ENCODE measurements around the gene SHC1.

Gene SHC1

DNA sequence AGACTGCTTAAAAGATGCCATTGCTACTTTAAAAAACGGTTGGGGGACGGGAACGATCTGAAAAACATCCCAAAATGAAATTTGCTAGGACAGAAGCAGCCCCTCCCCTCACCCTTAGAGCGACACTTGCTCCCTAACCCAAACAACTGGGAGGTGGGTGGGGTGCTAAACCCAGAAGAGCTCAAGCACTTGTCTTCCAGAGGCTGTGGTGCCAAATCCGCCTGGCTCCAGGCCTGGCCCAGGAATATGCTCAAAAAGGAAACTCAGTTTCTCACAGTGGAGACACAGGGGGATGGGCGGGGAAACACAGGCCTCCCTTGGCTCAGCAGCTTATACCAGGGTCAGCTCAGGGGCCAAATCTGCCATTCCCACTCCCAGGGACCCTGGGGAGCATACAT, 14.0 kb downstream of the SHC1 start:
- Histone ChIP-seq H4K5ac (ENCODE audit: low read length) (no peak overlapping the region), H4K8ac (ENCODE audit: low read depth, low read length) (peak overlapping the region; percentile 31), H3K4me3 (ENCODE audit: low read length) (peak overlapping the region; percentile 56), H2AK5ac (ENCODE audit: low read length) (no peak overlapping the region), H3K18ac (ENCODE audit: low read length) (no peak overlapping the region), H3K4ac (ENCODE audit: low read depth, low read length) (no peak overlapping the region), H3K27ac (ENCODE audit: low read depth, low read length) (peak overlapping the region; percentile 62), H3K79me2 (ENCODE audit: control insufficient read depth, insufficient read depth, low read length) (peaks cover 6% of the 10 kb centered on the region), H2BK5ac (ENCODE audit: low read length) (peak overlapping the region; percentile 63), H3K4me2 (ENCODE audit: low read length) (peak overlapping the region; percentile 93), H3K9ac (ENCODE audit: low read length) (peak overlapping the region; percentile 85), H3K4me1 (ENCODE audit: control insufficient read depth, low read depth, low read length) (peaks cover 11% of the 10 kb centered on the region), H2BK15ac (replicated peaks; ENCODE audit: low read depth) (no peak overlapping the region), H3K23ac (ENCODE audit: low read length) (peak overlapping the region; percentile 33), H3K27me3 (ENCODE audit: insufficient read depth, low read length, poor library complexity) (no peaks in the 10 kb centered on the region), H3K79me1 (ENCODE audit: low read length) (peaks cover 7% of the 10 kb centered on the region), H3K56ac (ENCODE audit: low read length) (peak overlapping the region; percentile 84), H3K36me3 (ENCODE audit: control insufficient read depth, insufficient read depth, low read length) (no peaks in the 10 kb centered on the region), H2BK120ac (ENCODE audit: low read depth, low read length) (no peak overlapping the region)
- peak; percentile 40 for DNase-seq
- no CpG with 5 or more reads among the region's 6 CpGs for WGBS (ENCODE audit: extremely low coverage, insufficient coverage, low lambda C conversion rate)

DNA sequence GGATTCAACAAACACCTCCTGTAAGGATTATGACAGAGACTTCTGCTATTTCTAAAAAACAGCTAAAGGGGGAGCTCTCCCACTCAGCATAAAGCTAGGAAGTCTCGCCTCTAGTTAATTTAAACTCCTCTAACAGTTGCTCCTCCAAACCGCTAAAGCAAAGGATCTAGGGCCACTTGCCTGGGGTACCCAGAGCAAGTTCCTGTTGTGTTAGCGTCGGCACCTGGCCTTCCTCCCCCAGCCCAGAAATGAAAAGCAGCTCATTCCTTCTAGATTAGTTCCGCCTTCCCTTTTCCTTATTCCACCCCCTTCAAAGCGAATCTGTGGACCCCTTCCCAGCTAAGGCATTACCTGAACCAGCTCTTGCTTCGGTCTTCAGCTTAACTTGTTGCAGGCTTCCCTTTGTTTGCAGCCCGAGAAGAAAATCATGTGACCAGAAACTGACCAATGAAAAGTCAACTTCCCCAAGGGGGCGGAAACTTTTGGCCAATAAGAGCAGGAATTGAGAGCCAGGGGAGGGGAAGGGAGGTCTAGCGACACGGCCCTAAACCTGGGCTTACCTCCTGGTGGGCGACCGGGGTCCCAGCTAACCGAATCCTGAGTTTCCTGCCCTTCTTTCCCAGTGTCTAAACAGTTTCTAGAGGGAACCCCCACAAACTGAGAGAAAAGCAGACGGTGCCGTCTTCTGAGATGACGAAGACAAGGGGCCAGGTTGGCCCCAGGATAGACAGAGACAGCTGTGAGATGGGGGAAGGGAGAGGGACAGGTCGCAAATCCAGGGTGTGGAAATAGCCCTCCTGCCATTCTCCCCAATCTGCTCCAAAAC, 14.6 kb downstream of the SHC1 start, which contains the start of gene PBXIP1:
PBXIP1 (minus strand) TSS at position 382 of the 826 bp plus-strand sequence. CDS start 2,378 bp downstream, outside the sequence.
- Histone ChIP-seq H3K27me3 (ENCODE audit: insufficient read depth, low read length, poor library complexity) (no peaks in the 10 kb centered on the region), H3K18ac (ENCODE audit: low read length) (peak within 1 kb of the TSS; percentile 21), H3K36me3 (ENCODE audit: control insufficient read depth, insufficient read depth, low read length) (no peaks in the 10 kb centered on the region), H3K4me2 (ENCODE audit: low read length) (peak within 1 kb of the TSS; percentile 93), H3K79me1 (ENCODE audit: low read length) (peaks cover 7% of the 10 kb centered on the region), H3K27ac (ENCODE audit: low read depth, low read length) (peak within 1 kb of the TSS; percentile 86), H3K4me1 (ENCODE audit: control insufficient read depth, low read depth, low read length) (peaks cover 11% of the 10 kb centered on the region), H2BK120ac (ENCODE audit: low read depth, low read length) (no peak within 1 kb of the TSS), H3K23ac (ENCODE audit: low read length) (peak within 1 kb of the TSS; percentile 33), H2AK5ac (ENCODE audit: low read length) (no peak within 1 kb of the TSS), H4K5ac (ENCODE audit: low read length) (no peak within 1 kb of the TSS), H2BK5ac (ENCODE audit: low read length) (peak within 1 kb of the TSS; percentile 63), H3K9ac (ENCODE audit: low read length) (peak within 1 kb of the TSS; percentile 85), H4K8ac (ENCODE audit: low read depth, low read length) (peak within 1 kb of the TSS; percentile 31), H3K4ac (ENCODE audit: low read depth, low read length) (no peak within 1 kb of the TSS), H3K79me2 (ENCODE audit: control insufficient read depth, insufficient read depth, low read length) (peaks cover 6% of the 10 kb centered on the region), H2BK15ac (replicated peaks; ENCODE audit: low read depth) (no peak within 1 kb of the TSS), H3K4me3 (ENCODE audit: low read length) (peak within 1 kb of the TSS; percentile 67), H3K56ac (ENCODE audit: low read length) (peak within 1 kb of the TSS; percentile 89)
- no CpG with 5 or more reads among the region's 18 CpGs for WGBS (ENCODE audit: extremely low coverage, insufficient coverage, low lambda C conversion rate)
- peak; percentile 99 for DNase-seq

DNA sequence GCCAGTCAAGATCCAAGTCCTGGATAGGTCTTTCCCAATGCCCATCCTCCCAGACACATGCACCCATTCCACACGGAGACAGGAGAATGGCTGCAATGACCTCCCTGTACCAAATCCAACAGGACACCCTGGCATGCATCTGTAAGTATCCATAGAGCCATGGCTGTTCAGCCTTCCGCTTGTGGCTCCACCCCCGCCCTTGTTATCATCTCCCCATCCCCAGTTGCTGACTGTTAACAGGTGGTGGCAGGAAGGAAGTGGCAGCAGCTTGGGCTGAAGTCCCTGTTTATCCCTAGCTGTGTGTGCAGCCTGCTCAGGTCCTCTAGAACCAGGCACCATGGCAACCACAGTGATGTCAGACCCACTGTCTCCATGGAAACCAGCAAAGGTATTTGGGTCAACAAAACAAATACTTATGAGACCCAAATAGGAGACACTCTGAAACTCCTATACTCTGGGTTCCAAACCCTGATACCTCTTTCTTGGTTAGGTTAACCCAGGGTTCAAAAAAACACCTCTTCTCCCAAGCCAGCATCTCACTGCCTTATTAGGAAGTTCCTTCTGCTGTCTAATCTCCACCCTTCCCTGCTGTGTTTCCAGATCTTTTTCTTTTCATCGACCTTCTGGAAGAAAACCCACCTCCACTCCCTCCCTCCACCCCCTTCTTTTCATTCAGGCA, 15.4 kb downstream of the SHC1 start:
- Histone ChIP-seq H2AK5ac (ENCODE audit: low read length) (no peak overlapping the region), H4K5ac (ENCODE audit: low read length) (no peak overlapping the region), H2BK15ac (replicated peaks; ENCODE audit: low read depth) (no peak overlapping the region), H3K27me3 (ENCODE audit: insufficient read depth, low read length, poor library complexity) (no peaks in the 10 kb centered on the region), H3K23ac (ENCODE audit: low read length) (no peak overlapping the region), H3K4me2 (ENCODE audit: low read length) (peak overlapping the region; percentile 90), H2BK5ac (ENCODE audit: low read length) (no peak overlapping the region), H3K56ac (ENCODE audit: low read length) (no peak overlapping the region), H3K9ac (ENCODE audit: low read length) (peak overlapping the region; percentile 85), H4K8ac (ENCODE audit: low read depth, low read length) (no peak overlapping the region), H3K4ac (ENCODE audit: low read depth, low read length) (no peak overlapping the region), H3K18ac (ENCODE audit: low read length) (no peak overlapping the region), H3K27ac (ENCODE audit: low read depth, low read length) (peak overlapping the region; percentile 86), H3K36me3 (ENCODE audit: control insufficient read depth, insufficient read depth, low read length) (no peaks in the 10 kb centered on the region), H3K79me2 (ENCODE audit: control insufficient read depth, insufficient read depth, low read length) (no peaks in the 10 kb centered on the region), H3K79me1 (ENCODE audit: low read length) (peaks cover 4% of the 10 kb centered on the region), H2BK120ac (ENCODE audit: low read depth, low read length) (no peak overlapping the region), H3K4me3 (ENCODE audit: low read length) (peak overlapping the region; percentile 67), H3K4me1 (ENCODE audit: control insufficient read depth, low read depth, low read length) (peaks cover 7% of the 10 kb centered on the region)
- DNase-seq = peak; percentile 95
- no CpG with 5 or more reads among the region's 4 CpGs for WGBS (ENCODE audit: extremely low coverage, insufficient coverage, low lambda C conversion rate)

DNA sequence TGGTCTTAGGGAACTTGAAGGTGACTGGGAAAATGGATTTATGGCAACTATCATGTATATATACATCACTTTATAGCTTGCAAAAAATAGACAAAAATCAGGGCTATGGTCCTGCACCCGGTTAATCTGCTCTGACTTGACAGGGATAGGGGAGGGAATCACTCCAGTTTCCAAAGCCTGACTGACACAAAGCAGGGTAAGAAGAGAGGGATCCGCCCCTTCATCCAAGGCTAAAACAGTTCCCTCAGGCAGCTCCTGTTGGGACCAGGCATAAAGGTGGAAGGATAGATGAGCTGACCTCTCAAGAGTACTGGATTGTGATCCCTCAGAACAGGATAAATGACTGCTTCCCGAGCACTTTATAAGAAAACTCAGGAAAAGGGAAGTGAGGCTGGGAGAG, 16.0 kb downstream of the SHC1 start:
- Histone ChIP-seq H4K5ac (ENCODE audit: low read length) (no peak overlapping the region), H3K9ac (ENCODE audit: low read length) (no peak overlapping the region), H3K18ac (ENCODE audit: low read length) (no peak overlapping the region), H3K27ac (ENCODE audit: low read depth, low read length) (no peak overlapping the region), H2AK5ac (ENCODE audit: low read length) (no peak overlapping the region), H2BK15ac (replicated peaks; ENCODE audit: low read depth) (no peak overlapping the region), H3K4me3 (ENCODE audit: low read length) (no peak overlapping the region), H3K79me1 (ENCODE audit: low read length) (peaks cover 4% of the 10 kb centered on the region), H3K56ac (ENCODE audit: low read length) (no peak overlapping the region), H3K79me2 (ENCODE audit: control insufficient read depth, insufficient read depth, low read length) (no peaks in the 10 kb centered on the region), H3K4me2 (ENCODE audit: low read length) (no peak overlapping the region), H4K8ac (ENCODE audit: low read depth, low read length) (no peak overlapping the region), H2BK5ac (ENCODE audit: low read length) (no peak overlapping the region), H2BK120ac (ENCODE audit: low read depth, low read length) (no peak overlapping the region), H3K27me3 (ENCODE audit: insufficient read depth, low read length, poor library complexity) (no peaks in the 10 kb centered on the region), H3K4ac (ENCODE audit: low read depth, low read length) (no peak overlapping the region), H3K4me1 (ENCODE audit: control insufficient read depth, low read depth, low read length) (peaks cover 7% of the 10 kb centered on the region), H3K23ac (ENCODE audit: low read length) (no peak overlapping the region), H3K36me3 (ENCODE audit: control insufficient read depth, insufficient read depth, low read length) (no peaks in the 10 kb centered on the region)
- no CpG with 5 or more reads among the region's 3 CpGs for WGBS (ENCODE audit: extremely low coverage, insufficient coverage, low lambda C conversion rate)
- no peak for DNase-seq

DNA sequence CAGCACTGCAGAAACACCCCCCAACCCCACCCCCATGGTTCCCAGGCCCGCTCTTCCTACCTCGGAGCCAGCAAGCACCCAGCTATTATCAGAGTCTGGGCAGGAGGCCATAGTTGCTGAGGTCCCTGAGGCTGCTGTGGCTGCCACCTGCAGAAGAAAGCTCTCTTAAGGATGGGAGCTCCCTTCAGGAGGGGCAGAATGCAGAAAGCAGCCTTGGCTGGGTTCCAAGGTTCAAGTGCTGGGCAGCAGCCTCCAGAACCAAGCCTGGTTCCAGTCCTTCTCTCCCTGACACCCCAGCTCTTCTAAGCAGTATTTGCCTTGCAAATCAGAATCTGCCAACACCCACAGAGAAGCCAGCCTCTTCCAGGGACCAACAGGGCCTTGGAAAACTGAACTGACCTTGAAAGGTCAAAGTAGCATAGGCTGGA, 16.9 kb downstream of the SHC1 start:
- Histone ChIP-seq H3K27ac (ENCODE audit: low read depth, low read length) (no peak overlapping the region), H3K18ac (ENCODE audit: low read length) (no peak overlapping the region), H3K4ac (ENCODE audit: low read depth, low read length) (no peak overlapping the region), H3K4me2 (ENCODE audit: low read length) (no peak overlapping the region), H3K56ac (ENCODE audit: low read length) (no peak overlapping the region), H4K5ac (ENCODE audit: low read length) (no peak overlapping the region), H2BK15ac (replicated peaks; ENCODE audit: low read depth) (no peak overlapping the region), H3K4me3 (ENCODE audit: low read length) (no peak overlapping the region), H3K9ac (ENCODE audit: low read length) (no peak overlapping the region), H3K36me3 (ENCODE audit: control insufficient read depth, insufficient read depth, low read length) (no peaks in the 10 kb centered on the region), H4K8ac (ENCODE audit: low read depth, low read length) (no peak overlapping the region), H3K23ac (ENCODE audit: low read length) (no peak overlapping the region), H3K4me1 (ENCODE audit: control insufficient read depth, low read depth, low read length) (peaks cover 7% of the 10 kb centered on the region), H2BK5ac (ENCODE audit: low read length) (no peak overlapping the region), H2AK5ac (ENCODE audit: low read length) (no peak overlapping the region), H3K27me3 (ENCODE audit: insufficient read depth, low read length, poor library complexity) (no peaks in the 10 kb centered on the region), H2BK120ac (ENCODE audit: low read depth, low read length) (no peak overlapping the region), H3K79me1 (ENCODE audit: low read length) (peaks cover 4% of the 10 kb centered on the region), H3K79me2 (ENCODE audit: control insufficient read depth, insufficient read depth, low read length) (no peaks in the 10 kb centered on the region)
- no CpG with 5 or more reads among the region's 2 CpGs for WGBS (ENCODE audit: extremely low coverage, insufficient coverage, low lambda C conversion rate)
- no peak for DNase-seq
